Measurements from ENCODE around the gene BAG3.

GRCh38 chr10:119616882-119617570 lies 34.2 kb upstream of the BAG3 start:
- no peak for TF ChIP-seq CTCF (IDR thresholded peaks at IDR 0.05; ENCODE audit: poor library complexity, severe bottlenecking)
- no peak for TF ChIP-seq EP300 (conservative IDR thresholded peaks at IDR 0.05; ENCODE audit: poor library complexity, severe bottlenecking)
- TF ChIP-seq MXI1 (conservative IDR thresholded peaks at IDR 0.05; ENCODE audit: poor library complexity, severe bottlenecking) = no peak
- TF ChIP-seq EZH2 (IDR thresholded peaks at IDR 0.05; ENCODE audit: borderline replicate concordance, insufficient read depth, low read length, poor library complexity, severe bottlenecking) = no peak
- TF ChIP-seq RAD21 (conservative IDR thresholded peaks at IDR 0.05) = no peak
- TF ChIP-seq POLR2AphosphoS5 (IDR thresholded peaks at IDR 0.05) = no peak
- TF ChIP-seq TAF1 (IDR thresholded peaks at IDR 0.05; ENCODE audit: low read depth) = no peak
- no peak for TF ChIP-seq REST (IDR thresholded peaks at IDR 0.05; ENCODE audit: borderline replicate concordance)

Measured in neural cell (in vitro differentiated cells).